H1 (cell line): ENCODE measurements around the gene AIG1. TPM values are rescaled to one million over a fixed set of nuclear protein-coding genes. Genes with fewer than 3 reads are reported as not detected.

Source experiments
- CTCF ChIA-PET: fragments of 300-600 bp; sonication (Branson Sonifier 250); formaldehyde crosslinking; loops from one replicate; lab custom pipeline; 2021; ENCODE audit not compliant: partially characterized antibody; lab: Charles Lee
- POLR2A ChIA-PET: fragments of 300-600 bp; sonication (Branson Sonifier 250); formaldehyde crosslinking; loops from one replicate; lab custom pipeline; 2021; ENCODE audit warnings: inconsistent platforms; ENCODE audit not compliant: partially characterized antibody; lab: Charles Lee
- DNase-seq, 2 experiments: peaks; one replicate each; pipeline versions ENCODE4 v3.0.0 to v3.0.0-alpha.2; 2010 to 2022; ENCODE audit warnings: low spot score in 2 of 2, low read depth in 1 of 2, mixed read lengths in 1 of 2
- FAIRE-seq: peaks from 2 replicates; lab custom pipeline; 2011; peaks lifted over from hg19 to GRCh38; lab: Jason Lieb, UNC
- H2AFZ ChIP-seq: 2 replicates; pipeline ENCODE4 v1.8.1; 2012; ENCODE audit warnings: low read length, inconsistent platforms
- H2AK5ac ChIP-seq: 2 replicates; pipeline ENCODE4 v1.6.1; 2013; ENCODE audit warnings: low read depth, low read length
- H2BK120ac ChIP-seq: replicated peaks from 2 replicates; pipeline ENCODE3; 2013; ENCODE audit warnings: low read depth, low read length, inconsistent platforms
- H2BK12ac ChIP-seq: 2 replicates; pipeline ENCODE4 v1.6.1; 2013; ENCODE audit warnings: low read depth, low read length
- H2BK15ac ChIP-seq: 2 replicates; pipeline ENCODE4 v1.6.1; 2013; ENCODE audit warnings: low read length
- H2BK20ac ChIP-seq: 2 replicates; pipeline ENCODE4 v1.6.1; 2013; ENCODE audit warnings: low read length
- H2BK5ac ChIP-seq: 2 replicates; pipeline ENCODE4 v1.6.1; 2013; ENCODE audit warnings: low read depth, low read length
- H3K14ac ChIP-seq: 2 replicates; pipeline ENCODE4 v1.6.1; 2013; ENCODE audit warnings: inconsistent platforms; ENCODE audit not compliant: insufficient read length
- H3K18ac ChIP-seq: 2 replicates; pipeline ENCODE4 v1.6.1; 2013; ENCODE audit warnings: low read length; ENCODE audit errors: extremely low read depth
- H3K23ac ChIP-seq: 2 replicates; pipeline ENCODE4 v1.6.1; 2013; ENCODE audit warnings: inconsistent platforms; ENCODE audit not compliant: insufficient read length
- H3K23me2 ChIP-seq: 2 replicates; pipeline ENCODE4 v1.6.1; 2013; ENCODE audit warnings: low read depth, low read length
- H3K27ac ChIP-seq: 2 replicates; pipeline ENCODE4 v1.6.1; 2011; ENCODE audit warnings: low read depth, low read length, inconsistent platforms
- H3K27me3 ChIP-seq, 4 experiments: replicated peaks in 1 of 4; 1 replicate in 1 of 4; 2 replicates in 3 of 4; pipeline versions ENCODE4 v1.6.1 to v1.8.1; 2011 to 2013; ENCODE audit warnings: low read length in 3 of 4, mild to moderate bottlenecking in 3 of 4, inconsistent platforms in 2 of 4, mixed read lengths in 2 of 4, moderate library complexity in 1 of 4; ENCODE audit not compliant: control insufficient read depth in 3 of 4, insufficient read depth in 3 of 4; ENCODE audit errors: extremely low read depth in 1 of 4
- H3K36me3 ChIP-seq, 4 experiments: 2 replicates each; pipeline versions ENCODE4 v1.6.1 to v1.8.1; 2011 to 2013; ENCODE audit warnings: mild to moderate bottlenecking in 4 of 4, low read length in 3 of 4, moderate library complexity in 2 of 4, control low read depth in 1 of 4, inconsistent platforms in 1 of 4; ENCODE audit not compliant: insufficient read depth in 4 of 4, control insufficient read depth in 2 of 4
- H3K4ac ChIP-seq: replicated peaks from 2 replicates; pipeline ENCODE3; 2013; ENCODE audit warnings: low read length, low read depth, mixed read lengths, inconsistent platforms; ENCODE audit not compliant: insufficient read length
- H3K4me1 ChIP-seq, 4 experiments: replicated peaks in 1 of 4; 1 replicate in 1 of 4; 2 replicates in 3 of 4; pipeline versions ENCODE4 v1.6.1 to v1.8.1; 2011 to 2013; ENCODE audit warnings: low read length in 3 of 4, inconsistent platforms in 2 of 4, mixed read lengths in 1 of 4; ENCODE audit not compliant: insufficient read depth in 4 of 4, control insufficient read depth in 3 of 4
- H3K4me2 ChIP-seq, 2 experiments: 2 replicates each; pipeline versions ENCODE4 v1.6.1 to v1.8.1; 2011 to 2013; ENCODE audit warnings: low read depth in 2 of 2, low read length in 2 of 2, control low read depth in 1 of 2, inconsistent platforms in 1 of 2, mild to moderate bottlenecking in 1 of 2; ENCODE audit not compliant: insufficient read depth in 1 of 2
- H3K4me3 ChIP-seq, 4 experiments: fragments of 200-600, 300-600 bp in 1 of 4; sonication (generic), shearing (Covaris generic), sonication (Bioruptor Twin) in 1 of 4; 2 replicates each; pipeline versions ENCODE4 v1.5.1 to v1.8.1; 2011 to 2016; ENCODE audit warnings: low read length in 4 of 4, low read depth in 3 of 4, control low read depth in 2 of 4, inconsistent platforms in 2 of 4, mild to moderate bottlenecking in 2 of 4, mixed read lengths in 1 of 4, moderate library complexity in 1 of 4; ENCODE audit not compliant: insufficient read depth in 2 of 4; ENCODE audit errors: extremely low read depth in 1 of 4
- H3K56ac ChIP-seq: replicated peaks from 2 replicates; pipeline ENCODE3; 2013; ENCODE audit warnings: low read depth, mild to moderate bottlenecking, mixed read lengths, low read length, inconsistent platforms; ENCODE audit not compliant: insufficient read length
- H3K79me1 ChIP-seq: 2 replicates; pipeline ENCODE4 v1.6.1; 2013; ENCODE audit warnings: low read depth, low read length, control low read depth
- H3K79me2 ChIP-seq, 2 experiments: 2 replicates each; pipeline versions ENCODE4 v1.6.1 to v1.8.1; 2012 to 2013; ENCODE audit warnings: low read length in 2 of 2, mild to moderate bottlenecking in 2 of 2, inconsistent platforms in 1 of 2; ENCODE audit not compliant: insufficient read depth in 2 of 2, control insufficient read depth in 1 of 2
- H3K9ac ChIP-seq, 4 experiments: replicated peaks in 1 of 4; 1 replicate in 1 of 4; 2 replicates in 3 of 4; pipeline versions ENCODE4 v1.6.1 to v1.8.1; 2011 to 2013; ENCODE audit warnings: low read depth in 3 of 4, low read length in 3 of 4, control low read depth in 2 of 4, mild to moderate bottlenecking in 2 of 4, moderate library complexity in 2 of 4, inconsistent platforms in 1 of 4; ENCODE audit errors: extremely low read depth in 1 of 4
- H3K9me3 ChIP-seq, 2 experiments: 2 replicates each; pipeline versions ENCODE4 v1.6.1 to v1.8.1; 2012 to 2013; ENCODE audit warnings: mild to moderate bottlenecking in 2 of 2, moderate library complexity in 2 of 2, control low read depth in 1 of 2, inconsistent platforms in 1 of 2, low read depth in 1 of 2, low read length in 1 of 2, mixed read lengths in 1 of 2; ENCODE audit not compliant: insufficient read depth in 2 of 2
- H4K20me1 ChIP-seq, 2 experiments: replicated peaks in 1 of 2; 2 replicates each; pipeline versions ENCODE3 to v1.8.1; 2011 to 2013; ENCODE audit warnings: inconsistent platforms in 2 of 2, low read length in 2 of 2, mild to moderate bottlenecking in 1 of 2; ENCODE audit not compliant: insufficient read depth in 2 of 2, control insufficient read depth in 1 of 2
- H4K5ac ChIP-seq: 2 replicates; pipeline ENCODE4 v1.6.1; 2013; ENCODE audit warnings: low read length, low read depth, mixed read lengths, inconsistent platforms; ENCODE audit not compliant: insufficient read length
- H4K8ac ChIP-seq: 2 replicates; pipeline ENCODE4 v1.8.0; 2013; ENCODE audit warnings: mild to moderate bottlenecking, moderate library complexity, low read length, inconsistent platforms; ENCODE audit not compliant: insufficient read depth; ENCODE audit errors: extremely low read depth
- H4K91ac ChIP-seq: replicated peaks from 2 replicates; pipeline ENCODE3; 2013; ENCODE audit warnings: low read length, mixed read lengths, inconsistent platforms; ENCODE audit not compliant: insufficient read length
- CTBP2 ChIP-seq: IDR thresholded peaks from 2 replicates; pipeline ENCODE4 v1.7.0; 2011; ENCODE audit warnings: borderline replicate concordance, mild to moderate bottlenecking, moderate library complexity, mixed read lengths, low read length; ENCODE audit not compliant: insufficient read depth, insufficient read length
- EZH2 ChIP-seq: fragments of 200-600 bp; sonication (generic); IDR thresholded peaks from 2 replicates; pipeline ENCODE4 v1.7.1; 2012; ENCODE audit warnings: low read depth, mild to moderate bottlenecking, moderate library complexity, low read length, inconsistent platforms; ENCODE audit not compliant: severe bottlenecking
- MAX ChIP-seq: IDR thresholded peaks from 2 replicates; pipeline ENCODE4 v1.6.1; 2012; ENCODE audit warnings: inconsistent platforms
- POLR2AphosphoS5 ChIP-seq: IDR thresholded peaks from 2 replicates; pipeline ENCODE4 v1.6.1; 2011; ENCODE audit warnings: low read depth, low read length
- RAD21 ChIP-seq, 2 experiments: IDR thresholded peaks in 1 of 2; conservative IDR thresholded peaks in 1 of 2; 2 replicates each; pipeline ENCODE4 v1.6.1; 2011; ENCODE audit warnings: low read depth in 2 of 2, low read length in 2 of 2, improper control_type of control experiment in 1 of 2, inconsistent platforms in 1 of 2, mild to moderate bottlenecking in 1 of 2, moderate library complexity in 1 of 2
- RNF2 ChIP-seq: fragments of 200-900, 300-1000 bp; sonication (generic); IDR thresholded peaks from 2 replicates; pipeline ENCODE4 v1.7.1; 2016; ENCODE audit warnings: borderline replicate concordance, low read depth, mild to moderate bottlenecking, antibody characterized with exemption, low read length; ENCODE audit not compliant: poor library complexity, severe bottlenecking; ENCODE audit errors: missing control alignments
- RXRA ChIP-seq: IDR thresholded peaks from 2 replicates; pipeline ENCODE4 v1.6.1; 2011; ENCODE audit warnings: low read depth, mild to moderate bottlenecking, low read length, moderate library complexity; ENCODE audit not compliant: insufficient read depth
- SIN3A ChIP-seq, 2 experiments: IDR thresholded peaks in 1 of 2; conservative IDR thresholded peaks in 1 of 2; 2 replicates each; pipeline ENCODE4 v1.6.1; 2011 to 2012; ENCODE audit warnings: low read length in 2 of 2, improper control_type of control experiment in 1 of 2, low read depth in 1 of 2, mild to moderate bottlenecking in 1 of 2
- TAF7 ChIP-seq: optimal IDR thresholded peaks from 2 replicates; pipeline ENCODE3; 2011; ENCODE audit warnings: low read depth, mild to moderate bottlenecking, inconsistent platforms, low read length, moderate library complexity, borderline replicate concordance
- TEAD4 ChIP-seq: IDR thresholded peaks from 2 replicates; pipeline ENCODE4 v1.6.1; 2012; ENCODE audit warnings: low read depth, low read length, inconsistent platforms, mixed read lengths
- YY1 ChIP-seq: IDR thresholded peaks from 2 replicates; pipeline ENCODE4 v1.6.1; 2011; ENCODE audit warnings: low read depth, mild to moderate bottlenecking, low read length
- ZNF274 ChIP-seq: IDR thresholded peaks from 2 replicates; pipeline ENCODE4 v1.7.0; 2012; ENCODE audit warnings: low read length, borderline replicate concordance; ENCODE audit errors: extremely low read depth
- WGBS, 2 experiments: shearing (Covaris generic) in 1 of 2; methylation state at CpG; one replicate each; pipeline versions ENCODE4 v1.1.6 to v1.1.7; 2013 to 2015; ENCODE audit warnings: low lambda C conversion rate in 2 of 2, mixed read lengths in 2 of 2, inconsistent platforms in 1 of 2, low coverage in 1 of 2, missing lambda C conversion rate in 1 of 2; ENCODE audit not compliant: insufficient replicate concordance in 2 of 2, insufficient coverage in 1 of 2, insufficient read length in 1 of 2; ENCODE audit errors: extremely low coverage in 1 of 2, missing lambda C conversion rate in 1 of 2; 5-methylcytosine and 5-hydroxymethylcytosine counted together
- polyA plus RNA-seq, 7 experiments: library from polyadenylated mRNA; depleted of rRNA in 3 of 7; stranded (reverse) in 5 of 7; unstranded in 2 of 7; fragments of >200 nt in 5 of 7; fragments of 200-250 nt in 2 of 7; gene quantifications; 1 replicate in 5 of 7; 2 replicates in 1 of 7; 4 replicates in 1 of 7; pipeline versions ENCODE4 v1.2.1 to v1.2.3, GENCODE V29; 2011 to 2013; ENCODE audit warnings: missing spikeins in 2 of 7, mixed read lengths in 2 of 7
- total RNA-seq: library from RNA; stranded (reverse); fragmentation: NEBNext Ultra II Directional; extraction: Animal tissue kit (Norgen Biotek cat#: 25700); gene quantifications from 2 replicates; pipeline ENCODE4 v1.2.1, GENCODE V29; 2021

The AIG1 gene
- total and polyA plus RNA-seq, 2 of the 8 experiments (the other 6 are each of a cell fraction or from before 2014, with no cell fraction given): 56.6 to 58.4 TPM

GRCh38 chr6:143221698-143222097 is 161.0 kb downstream of the AIG1 start:
- no peak overlapping the region for H3K27ac ChIP-seq
- H3K9me3 ChIP-seq: no peaks in the 10 kb centered on the region

More at GRCh38 chr6:143221698-143222097, 161.0 kb downstream of the AIG1 start:
- Histone ChIP-seq H4K5ac (no peak overlapping the region), H2BK5ac (no peak overlapping the region), H2BK12ac (no peak overlapping the region), H2AFZ (no peak overlapping the region), H3K14ac (no peak overlapping the region), H4K20me1 (no peaks in the 10 kb centered on the region), H3K4ac (no peak overlapping the region), H3K56ac (no peak overlapping the region), H3K23ac (no peak overlapping the region), H3K27me3 (no peaks in the 10 kb centered on the region), H2BK20ac (no peak overlapping the region), H3K4me1 (peaks cover 0 to 6% (median 1%) of the 10 kb centered on the region in 4 experiments; a peak in 1 of 7 replicates), H3K18ac (no peak overlapping the region), H2BK15ac (no peak overlapping the region), H3K23me2 (no peaks in the 10 kb centered on the region; the same call in 1 of the 2 replicates), H3K9ac (no peak overlapping the region), H3K79me2 (no peaks in the 10 kb centered on the region), H3K4me3 (no peak overlapping the region), H4K8ac (no peak overlapping the region), H3K4me2 (no peak overlapping the region), H4K91ac (no peak overlapping the region), H3K79me1 (no peaks in the 10 kb centered on the region; the same call in 1 of the 2 replicates), H3K36me3 (no peaks in the 10 kb centered on the region), H2BK120ac (no peak overlapping the region), H2AK5ac (no peak overlapping the region)
- TF ChIP-seq RAD21 (IDR thresholded peaks at IDR 0.05 in 1 of 2, conservative IDR thresholded peaks at IDR 0.05 in 1 of 2; ENCODE audit: low read depth in 2 of 2, low read length in 2 of 2): no peak
- no peak for TF ChIP-seq MAX
- TF ChIP-seq EZH2: no peak
- no peak for TF ChIP-seq YY1
- no peak for TF ChIP-seq TAF7
- no peak for TF ChIP-seq RNF2
- TF ChIP-seq POLR2AphosphoS5: no peak
- TF ChIP-seq ZNF274: no peak
- TF ChIP-seq CTBP2: no peak
- TF ChIP-seq TEAD4: no peak
- no peak for TF ChIP-seq RXRA
- TF ChIP-seq SIN3A (conservative IDR thresholded peaks at IDR 0.05 in 1 of 2, IDR thresholded peaks at IDR 0.05 in 1 of 2; ENCODE audit: low read depth in 1 of 2, low read length in 2 of 2): no peak
- DNase-seq: no peak
- CTCF ChIA-PET: interaction anchor here (0.7 to 2.5 kb wide), 7 partner anchors 11 to 208 kb away, joined by 3 to 12 read pairs (median 7); no protein-coding TSS in a partner anchor
- no peak for FAIRE-seq
- 88% methylated on average over 5 of the region's 5 CpGs; no CpG with 5 or more reads in 1 of the 2 experiments for WGBS, 2 experiments
- POLR2A ChIA-PET: no interaction called here
